CD4-positive, alpha-beta memory T cell (primary cell): Measurements from ENCODE around the gene PCK1. TPM values are rescaled to one million over a fixed set of nuclear protein-coding genes. Genes with fewer than 3 reads are reported as not detected.

Experiments used
- CTCF ChIA-PET: fragments of 350-600 bp; sonication (Branson Sonifier 250); formaldehyde crosslinking; loops from one replicate; lab custom pipeline; 2021; ENCODE audit warnings: inconsistent platforms; ENCODE audit not compliant: partially characterized antibody; lab: Charles Lee
- POLR2A ChIA-PET: fragments of 350-600 bp; sonication (Branson Sonifier 250); formaldehyde crosslinking; loops from one replicate; lab custom pipeline; 2021; ENCODE audit not compliant: partially characterized antibody; lab: Charles Lee
- DNase-seq, 5 donors: peaks; one replicate each; pipeline versions ENCODE4 v3.0.0 to v3.0.0-alpha.2; 2020 to 2022; ENCODE audit warnings: mixed read lengths in 1 of 5
- H3K27ac ChIP-seq: one replicate; pipeline ENCODE4 v1.7.0; 2013; ENCODE audit warnings: low read depth, low read length
- H3K27me3 ChIP-seq: 2 replicates; pipeline ENCODE4 v1.7.0; 2013; ENCODE audit warnings: mild to moderate bottlenecking, low read length, moderate library complexity; ENCODE audit not compliant: insufficient read depth
- H3K36me3 ChIP-seq: 2 replicates; pipeline ENCODE4 v1.7.0; 2013; ENCODE audit warnings: mild to moderate bottlenecking, low read length, moderate library complexity; ENCODE audit not compliant: insufficient read depth
- H3K4me1 ChIP-seq: 2 replicates; pipeline ENCODE4 v1.7.0; 2013; ENCODE audit warnings: mild to moderate bottlenecking, low read length, moderate library complexity; ENCODE audit not compliant: insufficient read depth
- H3K4me3 ChIP-seq, 2 donors: one replicate each; pipeline ENCODE4 v1.7.0; 2013; ENCODE audit warnings: low read length in 2 of 2, mild to moderate bottlenecking in 1 of 2
- H3K9me3 ChIP-seq, 2 donors: one replicate each; pipeline ENCODE4 v1.7.0; 2013; ENCODE audit warnings: low read length in 2 of 2, control low read depth in 1 of 2; ENCODE audit not compliant: control insufficient read depth in 1 of 2
- H3K27ac Mint-ChIP-seq, 7 donors: one replicate each; pipeline ENCODE4 v1.8.0; 2020 to 2021; ENCODE audit warnings: mixed read lengths in 7 of 7, mild to moderate bottlenecking in 6 of 7, inconsistent platforms in 3 of 7, moderate library complexity in 3 of 7
- H3K27me3 Mint-ChIP-seq, 2 donors: one replicate each; pipeline ENCODE4 v1.8.0; 2020 to 2021; ENCODE audit warnings: mixed read lengths in 2 of 2
- H3K36me3 Mint-ChIP-seq, 2 donors: one replicate each; pipeline ENCODE4 v1.8.0; 2020 to 2021; ENCODE audit warnings: mixed read lengths in 2 of 2, inconsistent platforms in 1 of 2, mild to moderate bottlenecking in 1 of 2
- H3K4me1 Mint-ChIP-seq, 4 donors: one replicate each; pipeline ENCODE4 v1.8.0; 2020 to 2021; ENCODE audit warnings: mixed read lengths in 4 of 4, mild to moderate bottlenecking in 1 of 4
- H3K4me3 Mint-ChIP-seq, 8 donors: one replicate each; pipeline ENCODE4 v1.8.0; 2020 to 2021; ENCODE audit warnings: mixed read lengths in 8 of 8, mild to moderate bottlenecking in 7 of 8, moderate library complexity in 6 of 8, inconsistent platforms in 3 of 8
- H3K9me3 Mint-ChIP-seq, 8 donors: one replicate each; pipeline ENCODE4 v1.8.0; 2020 to 2021; ENCODE audit warnings: mixed read lengths in 8 of 8, mild to moderate bottlenecking in 5 of 8, inconsistent platforms in 3 of 8, moderate library complexity in 1 of 8
- intact Hi-C: fragments of 100-400 bp; cut with micrococcal nuclease; formaldehyde crosslinking; loops from one replicate; pipeline ENCODE4 v1.15.1; 2023
- polyA plus RNA-seq, 2 donors: library from polyadenylated mRNA; unstranded; fragments of 300-500 nt; fragmentation: Illumina TruSeq; gene quantifications; one replicate each; pipeline ENCODE4 v1.2.3, GENCODE V29; 2021
- total RNA-seq, 2 experiments: library from RNA; stranded (reverse); gene quantifications; one replicate each; pipeline ENCODE4 v1.2.3, GENCODE V29; 2021

Gene PCK1
- total and polyA plus RNA-seq, 4 experiments from 2014 or later: not detected

- H3K4me3 ChIP-seq: no peak overlapping the region
- ChIA-PET POLR2A (no interaction called here), CTCF (interaction anchor here (0.7 to 1.4 kb wide), 2 partner anchors 13 to 14 kb away, joined by 3 read pairs; no protein-coding TSS in a partner anchor)
- H3K36me3 Mint-ChIP-seq: peaks cover 0 to 4% of the 10 kb centered on the region in 2 donors
- no peaks in the 10 kb centered on the region for H3K4me1 Mint-ChIP-seq
- no peak overlapping the region for H3K4me3 Mint-ChIP-seq
- H3K27ac Mint-ChIP-seq: no peak overlapping the region
- peaks cover 0 to 15% (median 4%) of the 10 kb centered on the region in 8 donors for H3K9me3 Mint-ChIP-seq
- H3K36me3 ChIP-seq: no peaks in the 10 kb centered on the region
- H3K27me3 Mint-ChIP-seq: peaks cover 14 to 23% of the 10 kb centered on the region in 2 donors
- H3K4me1 ChIP-seq: no peaks in the 10 kb centered on the region
- DNase-seq: no peak
- H3K27ac ChIP-seq: no peak overlapping the region
- intact Hi-C loops: no loop called here
- H3K27me3 ChIP-seq: no peaks in the 10 kb centered on the region
- peaks cover 0 to 5% of the 10 kb centered on the region in 2 donors for H3K9me3 ChIP-seq
Measured at GRCh38 chr20:57587989-57588377, 27.1 kb downstream of the PCK1 start.

GRCh38 chr20:57588596-57588995 is 27.7 kb downstream of the PCK1 start:
- intact Hi-C loops: no loop called here

DNA sequence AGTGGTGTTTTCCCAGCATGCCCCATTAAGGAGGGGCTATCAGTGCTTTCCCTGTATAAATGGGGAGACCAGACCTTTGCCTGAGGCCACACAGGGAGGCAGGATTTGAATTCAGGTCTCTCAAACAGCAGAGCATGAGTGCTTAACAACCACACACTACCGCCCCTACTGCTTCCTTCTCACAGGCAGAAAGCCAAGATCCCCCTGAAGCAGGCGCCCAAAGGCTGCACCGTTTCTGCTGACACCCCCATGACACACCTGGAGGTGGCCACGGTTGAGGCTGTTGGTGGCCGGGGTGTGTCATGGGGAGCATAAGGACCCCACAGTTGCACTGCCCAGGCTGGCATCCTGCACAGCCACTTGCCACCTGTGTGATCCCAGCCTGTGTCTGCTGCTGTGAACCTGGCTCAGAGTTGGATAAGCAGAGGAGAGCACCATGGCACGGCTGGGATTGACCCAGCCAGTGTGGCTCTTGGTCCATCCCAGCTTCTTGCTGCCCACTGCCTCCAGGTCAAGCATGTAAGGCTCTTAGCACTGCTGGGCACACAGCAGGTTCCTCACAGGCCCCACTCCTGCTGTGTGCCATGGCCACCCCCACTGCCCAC is 28.3 kb downstream of the PCK1 start:
- intact Hi-C loops: no loop called here
- no peaks in the 10 kb centered on the region for H3K4me1 ChIP-seq
- no peak overlapping the region for H3K4me3 ChIP-seq
- POLR2A ChIA-PET: no interaction called here
- DNase-seq: no peak
- CTCF ChIA-PET: no interaction called here
- Mint-ChIP-seq H3K4me1 (no peaks in the 10 kb centered on the region), H3K36me3 (peaks cover 0 to 4% of the 10 kb centered on the region in 2 donors), H3K27me3 (peaks cover 11 to 12% of the 10 kb centered on the region in 2 donors), H3K4me3 (no peak overlapping the region), H3K27ac (no peak overlapping the region), H3K9me3 (peaks cover 0 to 15% (median 4%) of the 10 kb centered on the region in 8 donors)
- peaks cover 0 to 5% of the 10 kb centered on the region in 2 donors for H3K9me3 ChIP-seq
- no peaks in the 10 kb centered on the region for H3K27me3 ChIP-seq
- H3K27ac ChIP-seq: no peak overlapping the region
- H3K36me3 ChIP-seq: no peaks in the 10 kb centered on the region

More at GRCh38 chr20:57588596-57588995, 27.7 kb downstream of the PCK1 start:
- no peaks in the 10 kb centered on the region for H3K4me1 Mint-ChIP-seq
- no peaks in the 10 kb centered on the region for H3K36me3 ChIP-seq
- peaks cover 11 to 18% of the 10 kb centered on the region in 2 donors for H3K27me3 Mint-ChIP-seq
- peaks cover 0 to 4% of the 10 kb centered on the region in 2 donors for H3K36me3 Mint-ChIP-seq
- H3K27ac ChIP-seq: no peak overlapping the region
- H3K9me3 Mint-ChIP-seq: peaks cover 0 to 15% (median 4%) of the 10 kb centered on the region in 8 donors
- DNase-seq: no peak
- no peak overlapping the region for H3K27ac Mint-ChIP-seq
- ChIA-PET POLR2A (no interaction called here), CTCF (no interaction called here)
- H3K4me3 ChIP-seq: no peak overlapping the region
- H3K4me3 Mint-ChIP-seq: no peak overlapping the region
- no peaks in the 10 kb centered on the region for H3K27me3 ChIP-seq
- peaks cover 0 to 5% of the 10 kb centered on the region in 2 donors for H3K9me3 ChIP-seq
- no peaks in the 10 kb centered on the region for H3K4me1 ChIP-seq

DNA sequence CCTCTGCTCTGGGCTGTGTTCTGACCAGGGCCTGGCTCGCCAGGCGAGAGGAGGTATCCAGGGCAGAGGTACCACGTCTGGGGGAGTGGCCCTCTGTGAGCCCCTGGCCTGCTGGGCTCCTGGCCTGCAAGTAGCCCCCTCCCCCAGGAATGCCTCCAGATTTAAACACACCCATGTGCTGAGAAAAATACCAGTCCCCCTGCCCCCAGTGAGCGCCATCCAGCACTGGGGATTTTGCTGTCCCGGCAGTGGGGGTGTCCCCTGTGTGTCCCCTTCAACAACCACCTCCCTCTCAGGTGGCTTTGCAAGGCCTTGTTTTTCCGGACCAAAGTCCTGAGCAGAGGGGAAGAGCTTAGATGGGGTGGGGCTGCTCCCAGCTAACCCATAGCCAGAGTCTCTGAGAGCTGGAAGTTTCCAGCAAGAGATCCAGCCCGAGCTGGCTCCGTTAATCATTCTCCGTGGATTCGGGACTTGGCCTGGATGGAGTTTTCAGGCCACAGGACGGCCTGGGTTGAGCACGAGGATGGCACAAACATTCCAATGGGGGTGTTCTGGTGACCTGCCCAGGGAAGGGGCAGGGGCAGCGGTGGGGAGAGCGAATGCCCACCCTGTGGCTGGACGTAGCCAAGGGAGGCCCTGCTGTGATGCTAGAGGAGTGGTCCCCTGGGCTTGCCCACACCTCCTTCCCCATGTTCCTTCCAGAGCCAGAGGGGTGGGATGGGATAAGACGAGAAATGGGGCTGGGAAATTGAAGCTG is 29.0 kb downstream of the PCK1 start:
- Mint-ChIP-seq H3K4me3 (no peak overlapping the region), H3K9me3 (peaks cover 0 to 15% (median 4%) of the 10 kb centered on the region in 8 donors), H3K27ac (no peak overlapping the region), H3K36me3 (peaks cover 0 to 4% of the 10 kb centered on the region in 2 donors), H3K27me3 (peaks cover 6 to 8% of the 10 kb centered on the region in 2 donors), H3K4me1 (peaks cover 0 to 4% (median 3%) of the 10 kb centered on the region in 4 donors)
- no peak for DNase-seq
- Histone ChIP-seq H3K27ac (no peak overlapping the region), H3K9me3 (peaks cover 0 to 5% of the 10 kb centered on the region in 2 donors), H3K4me3 (no peak overlapping the region), H3K36me3 (no peaks in the 10 kb centered on the region), H3K27me3 (no peaks in the 10 kb centered on the region), H3K4me1 (no peaks in the 10 kb centered on the region)
- ChIA-PET POLR2A (no interaction called here), CTCF (no interaction called here)
- intact Hi-C loops: loop anchor here (10.0 kb wide), 1 partner anchor 495 kb away; no protein-coding TSS in a partner anchor

DNA sequence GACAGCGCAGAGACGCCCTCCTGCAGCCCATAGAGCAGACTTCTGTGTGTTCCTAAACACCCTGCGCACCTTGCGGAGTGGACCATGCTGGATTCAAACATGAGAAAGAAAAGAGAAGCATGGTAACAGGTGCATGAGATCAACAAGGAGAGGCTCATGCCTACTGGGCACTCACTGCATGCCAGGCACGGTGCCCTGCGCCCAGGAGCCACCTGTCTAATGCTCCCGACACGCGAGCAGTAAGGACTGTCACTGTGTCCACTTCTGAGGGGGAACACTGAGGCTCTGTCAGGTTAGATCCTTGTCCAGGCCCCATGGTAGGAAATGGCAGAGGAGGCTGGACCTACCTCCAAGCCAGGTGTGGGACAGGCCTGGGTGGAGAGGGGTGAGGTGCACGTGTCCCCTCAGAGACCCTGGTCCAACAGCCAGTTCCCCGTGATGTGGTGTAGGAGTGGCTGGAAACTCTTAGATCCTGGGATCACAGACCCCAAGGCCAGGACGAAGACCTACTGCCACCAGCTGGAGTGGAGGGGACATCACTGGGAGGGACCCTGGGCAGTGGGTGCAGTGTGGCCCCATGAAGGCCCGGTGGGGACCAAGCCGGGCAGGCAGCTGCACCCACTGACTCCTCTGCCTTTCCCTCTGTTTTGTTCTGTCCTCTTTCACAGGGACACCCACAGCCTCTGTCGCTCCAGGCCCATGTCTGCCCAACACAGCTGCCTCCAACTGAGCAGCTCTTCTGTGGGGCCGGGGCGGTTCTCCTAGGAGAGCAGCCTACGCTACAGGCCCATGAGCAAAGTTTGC is 29.8 kb downstream of the PCK1 start:
- intact Hi-C loops: loop anchor here (10.0 kb wide), 1 partner anchor 494 kb away; no protein-coding TSS in a partner anchor
- Histone ChIP-seq H3K9me3 (peaks cover 0 to 5% of the 10 kb centered on the region in 2 donors), H3K27ac (no peak overlapping the region), H3K4me1 (no peaks in the 10 kb centered on the region), H3K27me3 (no peaks in the 10 kb centered on the region), H3K4me3 (no peak overlapping the region), H3K36me3 (no peaks in the 10 kb centered on the region)
- Mint-ChIP-seq H3K36me3 (peaks cover 0 to 4% of the 10 kb centered on the region in 2 donors), H3K9me3 (peaks cover 0 to 15% (median 4%) of the 10 kb centered on the region in 8 donors), H3K4me3 (no peak overlapping the region), H3K27me3 (peaks cover 3 to 4% of the 10 kb centered on the region in 2 donors), H3K4me1 (peaks cover 0 to 4% (median 3%) of the 10 kb centered on the region in 4 donors), H3K27ac (no peak overlapping the region)
- DNase-seq: no peak
- ChIA-PET POLR2A (no interaction called here), CTCF (no interaction called here)

GRCh38 chr20:57591289-57592229 is 30.6 kb downstream of the PCK1 start:
- intact Hi-C loops: loop anchor here (10.0 kb wide), 1 partner anchor 493 kb away; no protein-coding TSS in a partner anchor
- Histone ChIP-seq H3K27me3 (no peaks in the 10 kb centered on the region), H3K4me3 (no peak overlapping the region), H3K4me1 (no peaks in the 10 kb centered on the region), H3K36me3 (no peaks in the 10 kb centered on the region), H3K9me3 (peaks cover 0 to 5% of the 10 kb centered on the region in 2 donors), H3K27ac (no peak overlapping the region)
- ChIA-PET POLR2A (no interaction called here), CTCF (no interaction called here)
- Mint-ChIP-seq H3K27ac (peak overlapping the region in 1 of 7 donors; percentile 36), H3K4me1 (peaks cover 0 to 7% (median 3%) of the 10 kb centered on the region in 4 donors), H3K9me3 (peaks cover 0 to 15% (median 4%) of the 10 kb centered on the region in 8 donors), H3K4me3 (no peak overlapping the region), H3K36me3 (peaks cover 0 to 4% of the 10 kb centered on the region in 2 donors), H3K27me3 (peaks cover 3 to 4% of the 10 kb centered on the region in 2 donors)
- DNase-seq: no peak
